HG02885 (cell line): Measurements from ENCODE around the gene CCDC157.
A peak's percentile ranks its signal among the peaks of the same experiment; 100 is the strongest.

Experiments used
- ATAC-seq: cut with Tn5 transposase; IDR thresholded peaks from one replicate; pipeline ENCODE4 v1.9.1; 2021; ENCODE audit warnings: mild to moderate bottlenecking; ENCODE audit not compliant: unreplicated experiment, poor library complexity

CCDC157 gene

DNA sequence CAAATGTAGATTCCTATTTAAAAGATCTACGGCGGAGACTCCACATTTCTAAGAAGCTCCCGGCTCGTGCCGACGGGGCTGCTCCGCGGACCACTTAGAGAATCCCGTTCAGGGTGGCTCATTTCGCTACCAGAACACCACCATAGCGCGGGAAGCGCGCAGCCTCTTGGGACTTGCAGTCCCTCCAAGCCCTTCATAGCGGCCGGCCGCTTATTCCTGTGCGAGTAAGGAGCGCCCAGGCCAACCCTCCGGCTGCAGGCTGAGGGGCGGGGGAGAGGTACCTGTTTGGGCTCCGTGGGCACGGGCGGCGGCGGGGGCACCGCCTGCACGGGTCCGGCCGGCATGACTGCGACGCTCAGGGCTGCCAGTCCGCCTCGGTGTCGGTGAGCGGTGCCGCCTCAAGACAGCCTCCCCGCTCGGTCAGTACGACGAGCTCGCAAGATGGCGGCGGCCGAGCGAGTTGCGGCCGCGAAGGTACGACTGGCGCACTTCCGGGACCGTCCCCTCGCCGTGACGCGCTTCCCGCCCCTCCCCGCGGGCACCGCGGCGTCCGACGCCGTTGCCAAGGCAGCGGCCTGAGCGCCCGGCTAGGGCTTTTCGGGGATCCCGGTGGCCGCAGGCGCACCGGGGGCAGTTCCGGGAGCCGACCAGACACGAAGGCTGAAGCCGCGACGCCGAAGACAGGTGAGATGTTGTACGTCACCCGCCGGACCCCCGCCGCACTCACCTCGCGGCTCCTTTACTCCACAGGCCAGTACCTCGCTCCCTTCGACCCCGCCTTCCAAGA lies at the start of gene CCDC157, which contains the start of gene SF3A1:
Gene CCDC157, plus strand, starts transcription at position 559 of the 787 bp plus-strand sequence. CDS start 8,994 bp downstream, outside the sequence.
Gene SF3A1, minus strand, starts transcription at position 446 of the 787 bp plus-strand sequence. Its CDS starts 102 bp downstream, at position 344.
- peak; percentile 96 for ATAC-seq

- no peak for ATAC-seq
Measured at GRCh38 chr22:30307041-30307574, 49.7 kb upstream of the CCDC157 start.

DNA sequence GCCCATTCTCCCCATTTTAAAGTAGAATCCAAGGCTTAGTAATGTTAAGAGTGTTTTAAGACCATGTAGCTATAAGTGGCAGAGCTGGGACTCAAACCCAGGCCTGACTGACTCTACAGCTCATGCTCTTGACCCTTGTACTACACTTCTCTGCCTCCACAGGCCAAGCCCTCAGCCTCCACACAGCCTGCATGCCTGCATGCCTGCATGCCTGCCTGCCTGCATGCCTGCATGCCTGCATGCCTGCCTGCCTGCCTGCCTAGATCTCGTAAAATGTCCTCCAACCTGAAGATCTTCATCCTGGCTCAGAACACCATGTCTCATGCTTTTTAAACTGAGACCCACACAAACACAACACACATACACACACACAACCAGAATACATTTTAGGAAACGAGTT lies 48.7 kb upstream of the CCDC157 start:
- ATAC-seq: no peak

DNA sequence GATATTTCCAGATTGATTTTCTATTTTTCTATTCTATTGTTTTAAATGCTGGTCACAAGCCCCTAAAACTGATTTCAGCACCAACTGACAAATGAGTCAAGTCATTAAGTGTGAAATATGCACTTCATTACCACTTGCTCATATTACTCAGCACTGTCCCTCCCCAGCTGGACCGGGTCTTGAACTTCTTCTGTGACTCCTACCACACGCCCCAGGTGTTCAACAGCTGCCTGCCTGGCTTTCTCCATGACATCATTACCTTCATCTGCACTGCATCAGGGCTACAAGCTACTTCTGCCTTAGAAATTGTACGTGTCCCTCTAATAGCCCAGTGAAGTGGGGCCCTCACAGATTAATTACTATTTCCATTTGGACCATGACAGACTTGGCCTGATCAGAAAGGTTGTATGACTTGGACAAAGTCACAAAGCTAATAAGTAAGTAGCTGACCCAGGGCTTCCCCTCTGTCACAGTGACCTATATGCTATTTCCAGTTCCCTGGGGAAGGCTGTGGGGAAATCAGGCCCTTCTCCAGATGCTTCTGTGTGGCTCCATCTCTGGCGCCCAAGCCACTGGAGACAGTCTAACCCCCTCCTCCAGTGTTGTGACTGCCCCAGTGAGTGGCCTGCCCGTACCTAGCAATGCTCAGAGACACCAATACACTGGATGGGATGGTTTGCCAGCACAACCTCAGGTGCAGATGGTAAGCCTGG lies 48.1 kb upstream of the CCDC157 start:
- ATAC-seq: no peak

- peak; percentile 48 for ATAC-seq
Measured at GRCh38 chr22:30309951-30310741, 46.7 kb upstream of the CCDC157 start.

DNA sequence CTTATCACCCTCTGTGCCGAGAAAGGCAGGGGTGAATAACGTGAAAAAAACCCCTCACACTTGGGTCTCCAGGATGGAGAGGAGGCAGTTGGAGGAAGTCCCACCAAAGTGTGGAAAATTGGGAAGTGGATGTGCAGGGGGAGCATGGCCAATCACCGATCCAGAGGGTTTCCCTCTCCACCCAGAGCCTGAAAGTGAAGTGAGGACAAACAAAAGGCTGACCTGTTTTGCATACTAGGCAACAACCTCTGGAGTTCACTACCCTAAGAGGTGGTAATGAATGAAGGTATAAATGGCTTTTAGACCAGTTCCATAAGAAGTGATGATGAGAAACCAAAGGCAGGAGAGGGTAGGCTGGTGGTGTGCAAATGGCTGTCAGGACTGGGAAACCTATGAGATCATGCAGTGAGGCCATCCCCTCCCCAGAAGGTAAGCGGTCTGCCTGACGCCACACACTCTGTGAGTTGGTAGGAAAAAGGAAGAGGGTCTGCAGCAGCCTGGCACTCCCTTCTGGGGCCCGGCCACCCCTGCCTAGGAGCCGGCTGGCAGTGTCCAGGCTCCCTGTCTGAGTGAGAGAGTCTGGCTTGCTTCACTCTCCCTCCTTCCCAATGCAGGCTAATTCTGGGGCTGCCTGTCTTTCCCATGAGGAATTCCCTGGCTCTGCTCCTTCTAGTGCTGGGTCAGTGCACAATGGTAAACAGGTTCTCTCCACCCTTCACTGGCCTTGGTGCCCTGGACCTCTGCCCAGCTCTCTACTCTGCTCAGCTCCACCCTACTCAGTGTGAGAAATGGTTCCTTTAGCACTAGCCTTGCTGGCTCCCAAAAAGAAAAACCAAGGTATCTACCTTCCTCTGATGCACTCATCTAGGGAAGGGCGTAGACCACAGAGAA lies 45.7 kb upstream of the CCDC157 start:
- ATAC-seq: no peak

GRCh38 chr22:30312053-30312452 lies 44.8 kb upstream of the CCDC157 start:
- no peak for ATAC-seq

GRCh38 chr22:30313527-30314363 lies 43.1 kb upstream of the CCDC157 start:
- no peak for ATAC-seq

DNA sequence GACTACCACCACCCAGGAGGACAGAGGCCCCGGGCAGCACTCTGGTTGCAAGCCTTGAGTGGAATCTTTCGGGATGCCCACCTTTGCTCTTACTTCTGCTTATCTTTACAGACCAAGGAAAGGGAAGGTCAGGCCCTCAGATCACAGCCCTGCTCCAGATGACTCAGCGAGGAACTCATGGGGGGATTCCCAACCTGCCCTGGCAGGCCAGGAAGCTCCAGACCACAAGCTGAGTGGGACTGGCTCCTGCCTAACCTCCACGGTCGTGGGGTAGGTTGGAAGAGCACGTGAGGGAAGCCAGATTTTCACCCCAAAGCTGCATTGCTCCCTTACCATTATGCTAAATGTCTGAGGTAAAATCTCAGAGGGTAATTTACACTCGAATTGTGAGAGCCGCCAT lies 41.9 kb upstream of the CCDC157 start:
- no peak for ATAC-seq

DNA sequence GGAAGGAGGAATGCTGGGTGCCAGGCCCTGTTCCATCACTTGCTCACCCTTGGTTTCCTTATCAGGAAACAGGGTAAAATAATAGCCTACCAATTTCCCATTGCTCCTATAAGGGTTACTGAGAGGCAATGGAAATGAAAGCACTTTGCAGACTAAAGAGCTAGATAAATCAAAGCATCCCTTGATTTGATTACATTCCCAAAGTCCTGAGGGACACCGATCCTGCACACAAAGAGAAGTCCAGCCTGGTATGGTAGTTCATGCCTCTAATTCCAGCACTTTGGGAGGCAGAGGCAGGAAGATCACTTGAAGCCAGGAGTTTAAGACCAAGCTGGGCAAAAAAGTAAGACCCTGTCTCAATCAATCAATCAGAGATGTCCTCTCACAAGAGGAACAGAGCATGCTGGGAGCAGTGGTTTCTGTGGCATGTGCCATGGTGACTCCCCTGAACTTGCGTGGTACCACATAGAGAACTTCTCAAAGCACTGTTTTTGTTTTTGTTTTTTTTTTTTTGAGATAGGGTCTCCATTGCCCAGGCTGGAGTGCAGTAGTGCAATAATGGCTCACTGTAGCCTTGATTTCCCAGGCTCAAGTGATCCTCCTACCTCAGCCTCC lies 40.7 kb upstream of the CCDC157 start:
- no peak for ATAC-seq

- no peak for ATAC-seq
Measured at GRCh38 chr22:30317778-30318177, 39.0 kb upstream of the CCDC157 start.

DNA sequence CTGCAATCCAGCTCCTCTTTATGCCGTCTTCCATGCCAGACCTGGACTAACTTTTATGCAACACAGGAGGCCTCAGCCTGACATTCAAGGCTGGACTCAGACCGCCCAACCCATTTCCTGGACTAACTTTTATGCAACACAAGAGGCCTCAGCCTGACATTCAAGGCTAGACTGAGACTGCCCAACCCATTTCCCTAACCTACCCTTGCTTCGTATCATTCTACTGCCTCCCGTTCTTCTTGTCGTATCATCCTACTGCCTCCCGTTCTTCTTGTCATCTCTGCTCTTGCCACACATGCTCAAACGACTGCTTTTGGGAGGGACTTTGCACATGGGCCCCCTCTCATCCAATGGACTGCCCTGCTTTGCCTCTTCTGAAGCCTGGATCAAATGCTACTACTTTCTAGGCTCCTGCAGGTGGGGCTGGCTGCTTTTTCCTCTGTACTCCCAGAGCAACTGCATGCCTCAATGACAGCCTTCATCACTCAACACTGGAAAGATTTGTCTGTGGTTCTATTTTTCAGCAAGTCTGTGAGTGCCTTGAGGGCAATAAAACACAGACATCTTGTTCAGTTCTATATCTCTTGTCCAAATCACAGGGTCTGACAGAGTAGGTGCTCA lies 37.9 kb upstream of the CCDC157 start:
- ATAC-seq: no peak

- ATAC-seq: no peak
Measured at GRCh38 chr22:30320021-30320556, 36.7 kb upstream of the CCDC157 start.

GRCh38 chr22:30321461-30321860 lies 35.3 kb upstream of the CCDC157 start:
- no peak for ATAC-seq

GRCh38 chr22:30323246-30323645 lies 33.6 kb upstream of the CCDC157 start:
- no peak for ATAC-seq

DNA sequence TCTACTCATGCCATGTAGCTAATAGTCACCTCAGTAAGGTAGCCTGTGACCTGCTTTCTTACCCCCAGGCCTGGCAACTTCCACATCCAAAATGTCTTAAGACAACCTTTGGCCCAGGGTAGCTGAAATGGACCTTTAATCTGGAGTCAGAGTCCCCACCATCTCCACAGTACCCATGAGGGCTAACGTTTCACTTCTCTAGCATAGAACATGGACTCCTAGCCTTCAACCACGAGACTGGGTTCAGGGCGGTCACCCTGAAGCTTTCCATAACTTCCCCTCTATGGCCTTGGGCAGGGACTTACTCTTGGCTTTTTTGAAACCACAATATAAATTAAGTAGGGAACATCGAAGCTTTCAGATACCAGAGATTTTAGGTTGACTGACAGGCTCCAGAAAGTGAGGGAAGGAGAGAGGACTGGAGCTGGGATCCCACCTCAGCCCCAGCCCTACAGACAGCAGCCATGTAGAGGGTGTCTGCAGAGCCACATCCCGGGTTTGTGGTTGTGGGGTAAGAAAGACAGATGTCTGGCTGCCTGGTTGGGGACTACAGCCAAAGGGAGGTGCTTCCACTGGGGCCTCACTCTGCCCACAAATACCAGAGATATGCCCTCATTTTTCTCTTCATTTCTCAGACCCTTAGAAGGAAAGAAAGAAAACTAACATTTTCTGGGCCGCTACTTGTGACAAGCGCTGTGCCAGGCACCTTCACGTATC lies 32.6 kb upstream of the CCDC157 start:
- ATAC-seq: no peak
